Measurements from ENCODE around the gene BLMH.
A peak's percentile ranks its signal among the peaks of the same experiment; 100 is the strongest.

Gene BLMH

DNA sequence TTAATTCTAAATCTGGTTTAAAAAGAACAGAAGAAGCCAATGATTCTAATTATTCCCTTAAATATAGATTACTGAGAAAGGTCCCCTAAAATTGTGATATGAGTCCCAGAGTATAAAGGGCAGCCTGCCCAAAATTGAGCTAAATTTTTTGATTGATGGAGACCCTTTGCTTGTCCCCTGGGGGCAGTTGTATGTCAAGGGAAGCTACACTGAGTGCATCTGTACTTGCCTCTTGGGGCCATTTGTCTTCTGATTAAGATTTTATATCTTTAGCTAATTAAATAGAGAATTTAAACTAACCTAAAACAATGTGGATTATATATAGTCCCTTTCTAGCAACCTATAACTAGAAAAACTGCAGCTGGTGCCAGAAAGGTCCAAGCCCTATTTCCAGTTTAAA is 12.6 kb downstream of the BLMH start:
- TF ChIP-seq, protein P1, sequence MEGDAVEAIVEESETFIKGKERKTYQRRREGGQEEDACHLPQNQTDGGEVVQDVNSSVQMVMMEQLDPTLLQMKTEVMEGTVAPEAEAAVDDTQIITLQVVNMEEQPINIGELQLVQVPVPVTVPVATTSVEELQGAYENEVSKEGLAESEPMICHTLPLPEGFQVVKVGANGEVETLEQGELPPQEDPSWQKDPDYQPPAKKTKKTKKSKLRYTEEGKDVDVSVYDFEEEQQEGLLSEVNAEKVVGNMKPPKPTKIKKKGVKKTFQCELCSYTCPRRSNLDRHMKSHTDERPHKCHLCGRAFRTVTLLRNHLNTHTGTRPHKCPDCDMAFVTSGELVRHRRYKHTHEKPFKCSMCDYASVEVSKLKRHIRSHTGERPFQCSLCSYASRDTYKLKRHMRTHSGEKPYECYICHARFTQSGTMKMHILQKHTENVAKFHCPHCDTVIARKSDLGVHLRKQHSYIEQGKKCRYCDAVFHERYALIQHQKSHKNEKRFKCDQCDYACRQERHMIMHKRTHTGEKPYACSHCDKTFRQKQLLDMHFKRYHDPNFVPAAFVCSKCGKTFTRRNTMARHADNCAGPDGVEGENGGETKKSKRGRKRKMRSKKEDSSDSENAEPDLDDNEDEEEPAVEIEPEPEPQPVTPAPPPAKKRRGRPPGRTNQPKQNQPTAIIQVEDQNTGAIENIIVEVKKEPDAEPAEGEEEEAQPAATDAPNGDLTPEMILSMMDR (IDR thresholded peaks at IDR 0.05; ENCODE audit: low read depth, low read length) = no peak
- in situ Hi-C loops (cut with HindIII; ENCODE audit: low sequenced_read_pairs) = no loop called here
- DNase-seq (ENCODE audit: low read depth, low spot score) = no peak

DNA sequence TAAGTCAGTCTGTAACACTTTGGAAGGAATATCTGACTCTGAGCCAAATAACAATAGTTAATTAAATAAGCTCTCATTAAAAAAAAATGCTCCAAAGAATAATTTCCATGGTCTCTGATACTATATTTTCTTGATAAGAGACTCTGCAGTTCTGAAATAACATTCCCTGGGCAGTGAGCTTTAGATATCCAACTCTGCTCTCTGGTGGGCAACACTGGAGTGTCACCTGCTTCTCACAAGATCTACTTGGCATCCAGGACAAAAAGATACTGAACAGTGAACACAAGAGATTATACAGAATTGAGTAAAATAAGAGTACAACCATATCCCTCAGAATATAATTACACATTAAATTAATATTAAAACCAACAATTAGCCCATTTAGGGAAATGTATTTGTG is 13.7 kb downstream of the BLMH start:
- TF ChIP-seq, protein P1 (IDR thresholded peaks at IDR 0.05; ENCODE audit: low read depth, low read length) = peak; percentile 52
- H3K4me3 ChIP-seq (ENCODE audit: low read depth, low read length) = no peak overlapping the region
- peak; percentile 57 for DNase-seq (ENCODE audit: low read depth, low spot score)
- in situ Hi-C loops (cut with HindIII; ENCODE audit: low sequenced_read_pairs) = no loop called here

More for the DNA sequence above, 12.6 kb downstream of the BLMH start:
- H3K4me3 ChIP-seq (ENCODE audit: low read depth, low read length) = no peak overlapping the region

DNA sequence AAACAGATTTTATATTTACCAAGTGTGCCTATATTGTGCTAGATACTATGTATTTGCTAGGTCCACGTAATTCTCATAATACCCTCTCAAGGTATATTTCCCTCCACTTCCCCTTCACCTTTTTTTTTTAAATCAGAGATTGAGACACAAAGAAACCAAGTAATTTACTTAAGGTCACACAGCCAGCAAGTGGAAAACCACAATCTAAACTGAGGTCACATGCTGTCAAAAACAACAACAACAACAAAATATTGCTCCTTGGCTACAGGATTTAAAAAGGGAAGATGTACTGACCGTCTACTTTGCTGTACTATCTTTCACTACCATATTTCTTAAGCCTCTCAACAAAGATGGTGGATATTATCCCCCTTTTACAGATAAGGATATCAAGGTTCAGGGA is 15.8 kb downstream of the BLMH start:
- in situ Hi-C loops (cut with HindIII; ENCODE audit: low sequenced_read_pairs) = no loop called here
- TF ChIP-seq, protein P1 (IDR thresholded peaks at IDR 0.05; ENCODE audit: low read depth, low read length) = no peak
- DNase-seq (ENCODE audit: low read depth, low spot score) = no peak
- no peak overlapping the region for H3K4me3 ChIP-seq (ENCODE audit: low read depth, low read length)

DNA sequence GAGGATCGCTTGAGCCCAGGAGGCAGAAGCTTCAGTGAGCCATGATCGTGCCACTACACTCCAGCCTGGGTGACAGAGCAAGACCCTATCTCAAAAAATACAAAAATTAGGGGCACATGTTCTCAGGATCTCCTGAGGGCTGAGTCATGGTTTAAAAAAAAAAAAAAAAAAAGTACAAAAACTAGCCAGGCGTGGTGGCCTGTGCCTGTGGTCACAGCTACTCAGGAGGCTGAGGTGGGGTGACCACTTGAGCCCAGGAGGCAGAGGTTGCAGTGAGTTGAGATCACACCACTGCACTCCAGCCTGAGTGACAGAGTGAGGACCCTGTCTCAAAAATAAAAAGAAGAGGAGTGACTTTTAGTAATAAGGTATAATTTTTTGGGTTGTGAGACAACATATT is 16.9 kb downstream of the BLMH start:
- no peak overlapping the region for H3K4me3 ChIP-seq (ENCODE audit: low read depth, low read length)
- DNase-seq (ENCODE audit: low read depth, low spot score) = no peak
- in situ Hi-C loops (cut with HindIII; ENCODE audit: low sequenced_read_pairs) = no loop called here
- TF ChIP-seq, protein P1 (IDR thresholded peaks at IDR 0.05; ENCODE audit: low read depth, low read length) = no peak

DNA sequence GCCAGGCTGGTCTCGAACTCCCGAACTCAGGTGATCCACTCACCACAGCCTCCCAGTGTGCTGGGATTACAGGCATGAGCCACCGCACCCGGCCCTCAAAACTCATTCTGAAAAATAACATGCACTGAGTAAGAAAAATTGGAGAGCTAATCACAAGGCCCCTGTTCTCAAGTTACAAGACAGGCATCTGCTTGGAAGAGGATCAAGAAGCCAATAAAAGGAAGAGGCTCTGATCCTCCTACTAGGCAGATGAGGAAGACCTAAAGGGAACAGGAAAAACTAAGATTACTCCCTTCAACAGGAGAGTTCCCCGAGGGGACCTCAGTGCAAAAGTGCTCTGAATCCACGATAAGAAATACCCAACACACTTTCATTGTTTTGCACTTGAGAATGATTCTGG is 18.4 kb downstream of the BLMH start:
- in situ Hi-C loops (cut with HindIII; ENCODE audit: low sequenced_read_pairs) = no loop called here
- no peak overlapping the region for H3K4me3 ChIP-seq (ENCODE audit: low read depth, low read length)
- DNase-seq (ENCODE audit: low read depth, low spot score) = peak; percentile 30
- TF ChIP-seq, protein P1 (IDR thresholded peaks at IDR 0.05; ENCODE audit: low read depth, low read length) = no peak

DNA sequence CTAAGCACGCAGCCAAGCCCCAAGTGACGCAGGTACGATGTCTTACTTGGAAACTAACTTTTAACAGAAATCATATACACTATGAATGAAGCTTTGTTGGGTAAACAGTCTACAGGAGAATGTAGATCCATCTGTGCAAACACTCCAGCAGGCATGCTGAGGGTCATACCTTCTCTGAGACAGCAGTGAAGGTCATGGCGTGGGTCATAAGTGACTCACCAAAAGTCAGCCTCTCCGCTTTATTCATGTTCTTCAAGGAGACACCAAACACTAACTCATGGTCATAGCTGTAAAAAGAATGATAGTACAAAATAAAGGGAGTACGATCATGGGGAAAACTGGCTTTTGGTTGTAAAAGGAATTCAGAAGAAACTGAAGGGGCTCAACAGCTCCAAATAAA is 20.6 kb downstream of the BLMH start:
- in situ Hi-C loops (cut with HindIII; ENCODE audit: low sequenced_read_pairs) = no loop called here
- no peak overlapping the region for H3K4me3 ChIP-seq (ENCODE audit: low read depth, low read length)
- TF ChIP-seq, protein P1 (IDR thresholded peaks at IDR 0.05; ENCODE audit: low read depth, low read length) = no peak
- DNase-seq (ENCODE audit: low read depth, low spot score) = peak; percentile 83

DNA sequence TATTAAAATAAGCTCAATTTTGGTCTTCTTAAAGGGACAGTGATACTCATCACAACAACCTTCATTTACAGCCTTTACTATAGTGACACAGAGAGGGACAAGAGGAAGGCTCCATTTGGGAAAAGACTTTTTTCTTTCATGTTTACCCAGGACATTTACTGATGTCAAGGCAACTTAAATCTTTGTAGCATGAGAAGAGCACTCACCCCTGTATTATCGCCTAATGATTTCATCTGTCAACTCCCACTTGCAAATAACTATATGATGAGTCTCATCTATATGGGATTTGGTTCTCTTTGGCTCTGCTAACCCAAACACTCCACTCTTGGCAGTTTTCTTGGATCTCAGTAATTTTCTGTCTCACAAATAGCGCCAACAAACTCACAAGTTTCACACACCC is 24.1 kb downstream of the BLMH start:
- TF ChIP-seq, protein P1 (IDR thresholded peaks at IDR 0.05; ENCODE audit: low read depth, low read length) = no peak
- no peak overlapping the region for H3K4me3 ChIP-seq (ENCODE audit: low read depth, low read length)
- in situ Hi-C loops (cut with HindIII; ENCODE audit: low sequenced_read_pairs) = no loop called here
- DNase-seq (ENCODE audit: low read depth, low spot score) = peak; percentile 9
